ES-I3 (cell line): ENCODE data around the gene GNG12.

ENCODE experiments used
- H3K36me3 ChIP-seq: 2 replicates; pipeline ENCODE4 v1.6.1; 2013; ENCODE audit warnings: mild to moderate bottlenecking, low read length, control low read depth, moderate library complexity; ENCODE audit not compliant: insufficient read depth
- H3K4me1 ChIP-seq: 2 replicates; pipeline ENCODE4 v1.6.1; 2013; ENCODE audit warnings: mild to moderate bottlenecking, control low read depth, low read length; ENCODE audit not compliant: insufficient read depth
- H3K9ac ChIP-seq: 2 replicates; pipeline ENCODE4 v1.6.1; 2013; ENCODE audit warnings: low read depth, mild to moderate bottlenecking, low read length, moderate library complexity
- H3K9me3 ChIP-seq: 2 replicates; pipeline ENCODE4 v1.6.1; 2013; ENCODE audit warnings: mild to moderate bottlenecking, low read length, moderate library complexity; ENCODE audit not compliant: control insufficient read depth, insufficient read depth

Gene GNG12

GRCh38 chr1:67832737-67833601 lies at the start of gene GNG12:
Gene GNG12 (minus strand): TSS chr1:67833467. CDS start chr1:67707686, 125,781 bp downstream.
- no peaks in the 10 kb centered on the region for H3K9me3 ChIP-seq
- peak within 1 kb of the TSS; percentile 69 for H3K9ac ChIP-seq
- peaks cover 5% of the 10 kb centered on the region for H3K4me1 ChIP-seq
- H3K36me3 ChIP-seq = no peaks in the 10 kb centered on the region

- H3K9ac ChIP-seq = no peak overlapping the region
- H3K36me3 ChIP-seq = no peaks in the 10 kb centered on the region
- no peaks in the 10 kb centered on the region for H3K9me3 ChIP-seq
- H3K4me1 ChIP-seq = no peaks in the 10 kb centered on the region
Observed at GRCh38 chr1:67882196-67882958, 49.1 kb upstream of the GNG12 start.

GRCh38 chr1:67880056-67880601 lies 46.9 kb upstream of the GNG12 start:
- H3K9ac ChIP-seq = no peak overlapping the region
- H3K36me3 ChIP-seq = no peaks in the 10 kb centered on the region
- no peaks in the 10 kb centered on the region for H3K4me1 ChIP-seq
- no peaks in the 10 kb centered on the region for H3K9me3 ChIP-seq

GRCh38 chr1:67879485-67879884 lies 46.2 kb upstream of the GNG12 start:
- Histone ChIP-seq H3K36me3 (no peaks in the 10 kb centered on the region), H3K4me1 (no peaks in the 10 kb centered on the region), H3K9me3 (no peaks in the 10 kb centered on the region), H3K9ac (no peak overlapping the region)

- Histone ChIP-seq H3K36me3 (no peaks in the 10 kb centered on the region), H3K9me3 (no peaks in the 10 kb centered on the region), H3K9ac (no peak overlapping the region)
Observed at GRCh38 chr1:67874501-67875111, 41.3 kb upstream of the GNG12 start.

GRCh38 chr1:67869233-67869632 lies 36.0 kb upstream of the GNG12 start:
- H3K36me3 ChIP-seq = no peaks in the 10 kb centered on the region

More at GRCh38 chr1:67874501-67875111, 41.3 kb upstream of the GNG12 start:
- no peaks in the 10 kb centered on the region for H3K4me1 ChIP-seq

GRCh38 chr1:67863637-67864036 lies 30.4 kb upstream of the GNG12 start:
- H3K36me3 ChIP-seq = no peaks in the 10 kb centered on the region

More at GRCh38 chr1:67869233-67869632, 36.0 kb upstream of the GNG12 start:
- Histone ChIP-seq H3K9ac (no peak overlapping the region), H3K4me1 (no peaks in the 10 kb centered on the region), H3K9me3 (no peaks in the 10 kb centered on the region)

GRCh38 chr1:67862685-67863084 lies 29.4 kb upstream of the GNG12 start:
- Histone ChIP-seq H3K9me3 (no peaks in the 10 kb centered on the region), H3K9ac (no peak overlapping the region), H3K4me1 (no peaks in the 10 kb centered on the region), H3K36me3 (no peaks in the 10 kb centered on the region)

More at GRCh38 chr1:67863637-67864036, 30.4 kb upstream of the GNG12 start:
- Histone ChIP-seq H3K9ac (no peak overlapping the region), H3K4me1 (no peaks in the 10 kb centered on the region), H3K9me3 (no peaks in the 10 kb centered on the region)

- H3K9me3 ChIP-seq = no peaks in the 10 kb centered on the region
- H3K36me3 ChIP-seq = no peaks in the 10 kb centered on the region
- H3K4me1 ChIP-seq = no peaks in the 10 kb centered on the region
- H3K9ac ChIP-seq = no peak overlapping the region
Observed at GRCh38 chr1:67861856-67862516, 28.7 kb upstream of the GNG12 start.

GRCh38 chr1:67860776-67861175 lies 27.5 kb upstream of the GNG12 start:
- Histone ChIP-seq H3K36me3 (no peaks in the 10 kb centered on the region), H3K9me3 (no peaks in the 10 kb centered on the region), H3K4me1 (no peaks in the 10 kb centered on the region), H3K9ac (no peak overlapping the region)

- Histone ChIP-seq H3K9ac (no peak overlapping the region), H3K9me3 (no peaks in the 10 kb centered on the region), H3K4me1 (no peaks in the 10 kb centered on the region), H3K36me3 (no peaks in the 10 kb centered on the region)
Observed at GRCh38 chr1:67856921-67857320, 23.7 kb upstream of the GNG12 start.

GRCh38 chr1:67855961-67856360 lies 22.7 kb upstream of the GNG12 start:
- Histone ChIP-seq H3K9ac (no peak overlapping the region), H3K36me3 (no peaks in the 10 kb centered on the region), H3K4me1 (no peaks in the 10 kb centered on the region), H3K9me3 (no peaks in the 10 kb centered on the region)

- H3K36me3 ChIP-seq = no peaks in the 10 kb centered on the region
- no peaks in the 10 kb centered on the region for H3K4me1 ChIP-seq
- H3K9ac ChIP-seq = no peak overlapping the region
- H3K9me3 ChIP-seq = no peaks in the 10 kb centered on the region
Observed at GRCh38 chr1:67855444-67855843, 22.2 kb upstream of the GNG12 start.

- no peaks in the 10 kb centered on the region for H3K9me3 ChIP-seq
- H3K36me3 ChIP-seq = no peaks in the 10 kb centered on the region
- no peaks in the 10 kb centered on the region for H3K4me1 ChIP-seq
- no peak overlapping the region for H3K9ac ChIP-seq
Observed at GRCh38 chr1:67853704-67854103, 20.4 kb upstream of the GNG12 start.
